ENCODE data around the gene FGF1. TPM values are rescaled to one million over a fixed set of nuclear protein-coding genes. Genes with fewer than 3 reads are reported as not detected.

FGF1 gene
- total RNA-seq: 1 to 10 TPM; 1.7 to 4.0 (median 2.9) TPM

- no peak for DNase-seq (ENCODE audit: extremely low spot score)
Measured at GRCh38 chr5:142685418-142686209, at the start of gene FGF1. FGF1 (minus strand) TSS chr5:142686090; CDS start chr5:142614127, 71,963 bp downstream.

GRCh38 chr5:142727735-142728047, 41.8 kb upstream of the FGF1 start:
- H3K27me3 ChIP-seq: no peaks in the 10 kb centered on the region
- intact Hi-C loops (cut with DNase I): no loop called here
- H3K4me3 ChIP-seq: no peak overlapping the region
- 79% methylated on average over 2 of the region's 2 CpGs for WGBS
- no peaks in the 10 kb centered on the region for H3K36me3 ChIP-seq
- peaks cover 0 to 11% (median 11%) of the 10 kb centered on the region in 4 donors for H3K4me1 ChIP-seq
- no peaks in the 10 kb centered on the region for H3K9me3 ChIP-seq
- DNase-seq (ENCODE audit: extremely low spot score): no peak
- no peak for TF ChIP-seq CTCF (IDR thresholded peaks at IDR 0.05)
- TF ChIP-seq POLR2A (IDR thresholded peaks at IDR 0.05; ENCODE audit: low read depth): no peak
- no peak for TF ChIP-seq EP300 (IDR thresholded peaks at IDR 0.05)
- H3K27ac ChIP-seq (replicated peaks in 1 of 4): no peak overlapping the region

More at GRCh38 chr5:142685418-142686209, at the start of gene FGF1:
- TF ChIP-seq POLR2AphosphoS5 (IDR thresholded peaks at IDR 0.05) (no peak), CTCF (IDR thresholded peaks at IDR 0.05) (no peak), EP300 (IDR thresholded peaks at IDR 0.05) (no peak), POLR2A (IDR thresholded peaks at IDR 0.05; ENCODE audit: low read depth) (no peak)
- H3K4me1 ChIP-seq: peaks cover 30 to 47% (median 33%) of the 10 kb centered on the region in 4 donors
- H3K27ac ChIP-seq (replicated peaks in 1 of 4): peak within 1 kb of the TSS; percentile 64 to 76 (median 70)
- intact Hi-C loops (cut with DNase I): loop anchor here (10.0 kb wide), 1 partner anchor 531 kb away; no protein-coding TSS in a partner anchor
- no peaks in the 10 kb centered on the region for H3K36me3 ChIP-seq
- 34% methylated on average over 12 of the region's 12 CpGs for WGBS
- H3K9me3 ChIP-seq: no peaks in the 10 kb centered on the region
- H3K27me3 ChIP-seq: no peaks in the 10 kb centered on the region
- H3K4me3 ChIP-seq: peak within 1 kb of the TSS in 2 of 4 donors; percentile 1 to 8

- DNase-seq (ENCODE audit: extremely low spot score): no peak
- Histone ChIP-seq H3K36me3 (no peaks in the 10 kb centered on the region), H3K27ac (replicated peaks in 1 of 4) (no peak overlapping the region), H3K4me3 (no peak overlapping the region), H3K9me3 (no peaks in the 10 kb centered on the region), H3K27me3 (peaks cover 0 to 7% (median 0%) of the 10 kb centered on the region in 4 donors), H3K4me1 (peaks cover 0 to 13% (median 12%) of the 10 kb centered on the region in 4 donors)
- intact Hi-C loops (cut with DNase I): no loop called here
- 37% methylated on average over 2 of the region's 2 CpGs for WGBS
- TF ChIP-seq EP300 (IDR thresholded peaks at IDR 0.05) (no peak), POLR2AphosphoS5 (IDR thresholded peaks at IDR 0.05) (peak in 1 of 2 donors; percentile 20)
Measured at GRCh38 chr5:142726188-142726731, 40.4 kb upstream of the FGF1 start.

DNA sequence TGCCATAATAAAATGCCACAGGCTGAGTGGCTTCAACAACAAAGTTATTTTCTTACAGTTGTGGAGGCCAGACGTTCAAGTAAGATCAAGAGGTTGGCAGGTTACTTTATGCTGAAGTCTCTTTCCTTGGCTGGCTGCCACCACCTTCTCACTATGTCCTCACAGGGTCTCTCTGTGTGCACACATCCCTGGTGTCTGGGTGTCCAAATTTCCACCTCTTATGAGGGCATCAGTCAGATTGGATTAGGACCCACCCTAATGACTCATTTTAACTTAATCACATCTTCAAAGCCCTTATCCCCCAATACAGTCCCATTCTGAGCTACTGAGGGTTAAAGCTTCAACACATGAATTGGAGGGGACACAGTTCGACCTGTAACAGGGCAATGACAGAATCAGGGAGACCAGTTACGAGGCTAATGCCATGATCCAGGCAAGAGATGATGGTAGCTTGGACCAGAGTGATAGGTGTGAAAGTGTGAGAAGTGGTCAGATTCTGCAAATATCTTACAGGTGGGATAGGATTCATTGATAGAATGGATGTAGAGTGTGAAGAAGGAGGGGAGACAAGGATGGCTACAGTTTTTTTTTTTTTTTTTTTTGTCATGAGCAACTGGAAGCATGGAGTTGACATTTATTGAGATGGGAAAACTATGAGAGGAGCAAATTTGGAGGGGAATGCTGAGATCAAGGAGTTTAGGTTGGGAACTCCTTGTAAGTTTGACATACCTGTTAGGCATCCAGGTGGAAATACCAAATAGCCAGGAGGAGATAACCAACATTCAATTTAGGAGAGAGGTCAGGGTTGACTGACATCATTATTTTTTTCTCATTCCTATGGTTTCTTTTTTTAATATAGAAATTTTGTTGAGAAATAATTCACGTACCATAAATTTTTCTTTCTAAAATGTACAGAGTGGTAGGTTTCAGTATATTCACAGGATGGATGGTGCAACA, 39.6 kb upstream of the FGF1 start:
- Histone ChIP-seq H3K36me3 (no peaks in the 10 kb centered on the region), H3K4me1 (peaks cover 0 to 19% (median 14%) of the 10 kb centered on the region in 4 donors), H3K4me3 (no peak overlapping the region), H3K27ac (replicated peaks in 1 of 4) (no peak overlapping the region), H3K27me3 (peaks cover 0 to 7% (median 0%) of the 10 kb centered on the region in 4 donors), H3K9me3 (no peaks in the 10 kb centered on the region)
- DNase-seq (ENCODE audit: extremely low spot score): no peak
- intact Hi-C loops (cut with DNase I): no loop called here
- WGBS: 83% methylated on average over 4 of the region's 4 CpGs
- no peak for TF ChIP-seq POLR2A (IDR thresholded peaks at IDR 0.05; ENCODE audit: low read depth)
- TF ChIP-seq POLR2AphosphoS5 (IDR thresholded peaks at IDR 0.05): no peak
- TF ChIP-seq EP300 (IDR thresholded peaks at IDR 0.05): no peak
- TF ChIP-seq CTCF (IDR thresholded peaks at IDR 0.05): no peak

All from esophagus muscularis mucosa (tissue), 4 donors.